ENCODE results near the gene NIPAL1.

Gene NIPAL1

GRCh38 chr4:48043504-48043903 lies 26.9 kb downstream of the NIPAL1 start:
- H3K27me3 ChIP-seq (ENCODE audit: control insufficient read depth, insufficient read depth, low read length) = no peaks in the 10 kb centered on the region
- no peak overlapping the region for H3K9ac ChIP-seq (ENCODE audit: low read depth, low read length)
- H3K4me1 ChIP-seq (ENCODE audit: control insufficient read depth, insufficient read depth, low read length) = peaks cover 8% of the 10 kb centered on the region
- no peak overlapping the region for H3K4me3 ChIP-seq (ENCODE audit: low read depth, low read length)
- no peaks in the 10 kb centered on the region for H3K36me3 ChIP-seq (ENCODE audit: control insufficient read depth, insufficient read depth, low read length)
- H3K9me3 ChIP-seq (ENCODE audit: control insufficient read depth, insufficient read depth, low read length) = no peaks in the 10 kb centered on the region

- no peak overlapping the region for H3K4me3 ChIP-seq (ENCODE audit: low read depth, low read length)
- H3K9ac ChIP-seq (ENCODE audit: low read depth, low read length) = no peak overlapping the region
- no peaks in the 10 kb centered on the region for H3K9me3 ChIP-seq (ENCODE audit: control insufficient read depth, insufficient read depth, low read length)
- H3K36me3 ChIP-seq (ENCODE audit: control insufficient read depth, insufficient read depth, low read length) = no peaks in the 10 kb centered on the region
- H3K4me1 ChIP-seq (ENCODE audit: control insufficient read depth, insufficient read depth, low read length) = peaks cover 8% of the 10 kb centered on the region
- H3K27me3 ChIP-seq (ENCODE audit: control insufficient read depth, insufficient read depth, low read length) = no peaks in the 10 kb centered on the region
Measured at GRCh38 chr4:48044298-48044697, 27.7 kb downstream of the NIPAL1 start.

- Histone ChIP-seq H3K36me3 (ENCODE audit: control insufficient read depth, insufficient read depth, low read length) (no peaks in the 10 kb centered on the region), H3K9me3 (ENCODE audit: control insufficient read depth, insufficient read depth, low read length) (no peaks in the 10 kb centered on the region), H3K9ac (ENCODE audit: low read depth, low read length) (no peak overlapping the region), H3K4me3 (ENCODE audit: low read depth, low read length) (no peak overlapping the region), H3K27me3 (ENCODE audit: control insufficient read depth, insufficient read depth, low read length) (no peaks in the 10 kb centered on the region), H3K4me1 (ENCODE audit: control insufficient read depth, insufficient read depth, low read length) (peaks cover 8% of the 10 kb centered on the region)
Measured at GRCh38 chr4:48046059-48046458, 29.5 kb downstream of the NIPAL1 start.

- Histone ChIP-seq H3K27me3 (ENCODE audit: control insufficient read depth, insufficient read depth, low read length) (no peaks in the 10 kb centered on the region), H3K36me3 (ENCODE audit: control insufficient read depth, insufficient read depth, low read length) (no peaks in the 10 kb centered on the region), H3K4me1 (ENCODE audit: control insufficient read depth, insufficient read depth, low read length) (peaks cover 7% of the 10 kb centered on the region), H3K9ac (ENCODE audit: low read depth, low read length) (peak overlapping the region; percentile 24), H3K4me3 (ENCODE audit: low read depth, low read length) (no peak overlapping the region), H3K9me3 (ENCODE audit: control insufficient read depth, insufficient read depth, low read length) (no peaks in the 10 kb centered on the region)
Measured at GRCh38 chr4:48047421-48047844, 30.9 kb downstream of the NIPAL1 start.

GRCh38 chr4:48047896-48048295 lies 31.3 kb downstream of the NIPAL1 start:
- Histone ChIP-seq H3K27me3 (ENCODE audit: control insufficient read depth, insufficient read depth, low read length) (no peaks in the 10 kb centered on the region), H3K36me3 (ENCODE audit: control insufficient read depth, insufficient read depth, low read length) (no peaks in the 10 kb centered on the region), H3K9ac (ENCODE audit: low read depth, low read length) (peak overlapping the region; percentile 24), H3K4me3 (ENCODE audit: low read depth, low read length) (no peak overlapping the region), H3K9me3 (ENCODE audit: control insufficient read depth, insufficient read depth, low read length) (no peaks in the 10 kb centered on the region), H3K4me1 (ENCODE audit: control insufficient read depth, insufficient read depth, low read length) (peaks cover 3% of the 10 kb centered on the region)

GRCh38 chr4:48049483-48049882 lies 32.9 kb downstream of the NIPAL1 start:
- no peaks in the 10 kb centered on the region for H3K27me3 ChIP-seq (ENCODE audit: control insufficient read depth, insufficient read depth, low read length)
- H3K9me3 ChIP-seq (ENCODE audit: control insufficient read depth, insufficient read depth, low read length) = no peaks in the 10 kb centered on the region
- H3K9ac ChIP-seq (ENCODE audit: low read depth, low read length) = no peak overlapping the region
- no peak overlapping the region for H3K4me3 ChIP-seq (ENCODE audit: low read depth, low read length)
- no peaks in the 10 kb centered on the region for H3K4me1 ChIP-seq (ENCODE audit: control insufficient read depth, insufficient read depth, low read length)
- no peaks in the 10 kb centered on the region for H3K36me3 ChIP-seq (ENCODE audit: control insufficient read depth, insufficient read depth, low read length)

GRCh38 chr4:48051078-48051477 lies 34.5 kb downstream of the NIPAL1 start:
- H3K9ac ChIP-seq (ENCODE audit: low read depth, low read length) = no peak overlapping the region
- H3K9me3 ChIP-seq (ENCODE audit: control insufficient read depth, insufficient read depth, low read length) = no peaks in the 10 kb centered on the region
- no peaks in the 10 kb centered on the region for H3K4me1 ChIP-seq (ENCODE audit: control insufficient read depth, insufficient read depth, low read length)
- no peak overlapping the region for H3K4me3 ChIP-seq (ENCODE audit: low read depth, low read length)
- no peaks in the 10 kb centered on the region for H3K27me3 ChIP-seq (ENCODE audit: control insufficient read depth, insufficient read depth, low read length)
- H3K36me3 ChIP-seq (ENCODE audit: control insufficient read depth, insufficient read depth, low read length) = no peaks in the 10 kb centered on the region

GRCh38 chr4:48058617-48059530 lies 42.3 kb downstream of the NIPAL1 start:
- no peaks in the 10 kb centered on the region for H3K4me1 ChIP-seq (ENCODE audit: control insufficient read depth, insufficient read depth, low read length)
- no peaks in the 10 kb centered on the region for H3K27me3 ChIP-seq (ENCODE audit: control insufficient read depth, insufficient read depth, low read length)
- no peak overlapping the region for H3K4me3 ChIP-seq (ENCODE audit: low read depth, low read length)
- H3K36me3 ChIP-seq (ENCODE audit: control insufficient read depth, insufficient read depth, low read length) = no peaks in the 10 kb centered on the region
- peaks cover 3% of the 10 kb centered on the region for H3K9me3 ChIP-seq (ENCODE audit: control insufficient read depth, insufficient read depth, low read length)
- H3K9ac ChIP-seq (ENCODE audit: low read depth, low read length) = no peak overlapping the region

- Histone ChIP-seq H3K9ac (ENCODE audit: low read depth, low read length) (no peak overlapping the region), H3K4me3 (ENCODE audit: low read depth, low read length) (no peak overlapping the region), H3K36me3 (ENCODE audit: control insufficient read depth, insufficient read depth, low read length) (no peaks in the 10 kb centered on the region), H3K4me1 (ENCODE audit: control insufficient read depth, insufficient read depth, low read length) (no peaks in the 10 kb centered on the region), H3K9me3 (ENCODE audit: control insufficient read depth, insufficient read depth, low read length) (no peaks in the 10 kb centered on the region), H3K27me3 (ENCODE audit: control insufficient read depth, insufficient read depth, low read length) (no peaks in the 10 kb centered on the region)
Measured at GRCh38 chr4:48064349-48064748, 47.8 kb downstream of the NIPAL1 start.

GRCh38 chr4:48065587-48066052 lies 49.0 kb downstream of the NIPAL1 start:
- Histone ChIP-seq H3K27me3 (ENCODE audit: control insufficient read depth, insufficient read depth, low read length) (no peaks in the 10 kb centered on the region), H3K36me3 (ENCODE audit: control insufficient read depth, insufficient read depth, low read length) (no peaks in the 10 kb centered on the region), H3K9me3 (ENCODE audit: control insufficient read depth, insufficient read depth, low read length) (no peaks in the 10 kb centered on the region), H3K9ac (ENCODE audit: low read depth, low read length) (no peak overlapping the region), H3K4me3 (ENCODE audit: low read depth, low read length) (no peak overlapping the region), H3K4me1 (ENCODE audit: control insufficient read depth, insufficient read depth, low read length) (no peaks in the 10 kb centered on the region)

- H3K9ac ChIP-seq (ENCODE audit: low read depth, low read length) = no peak overlapping the region
- no peaks in the 10 kb centered on the region for H3K36me3 ChIP-seq (ENCODE audit: control insufficient read depth, insufficient read depth, low read length)
- no peak overlapping the region for H3K4me3 ChIP-seq (ENCODE audit: low read depth, low read length)
- no peaks in the 10 kb centered on the region for H3K27me3 ChIP-seq (ENCODE audit: control insufficient read depth, insufficient read depth, low read length)
- no peaks in the 10 kb centered on the region for H3K9me3 ChIP-seq (ENCODE audit: control insufficient read depth, insufficient read depth, low read length)
- H3K4me1 ChIP-seq (ENCODE audit: control insufficient read depth, insufficient read depth, low read length) = no peaks in the 10 kb centered on the region
Measured at GRCh38 chr4:48067536-48067935, 51.0 kb downstream of the NIPAL1 start.

GRCh38 chr4:48068182-48068581 lies 51.6 kb downstream of the NIPAL1 start:
- Histone ChIP-seq H3K27me3 (ENCODE audit: control insufficient read depth, insufficient read depth, low read length) (no peaks in the 10 kb centered on the region), H3K9me3 (ENCODE audit: control insufficient read depth, insufficient read depth, low read length) (no peaks in the 10 kb centered on the region), H3K36me3 (ENCODE audit: control insufficient read depth, insufficient read depth, low read length) (no peaks in the 10 kb centered on the region), H3K4me3 (ENCODE audit: low read depth, low read length) (no peak overlapping the region), H3K4me1 (ENCODE audit: control insufficient read depth, insufficient read depth, low read length) (no peaks in the 10 kb centered on the region), H3K9ac (ENCODE audit: low read depth, low read length) (no peak overlapping the region)

All from iPS-15b (cell line).